Measurements from ENCODE around the gene SAXO1.

- TF ChIP-seq POLR2A (IDR thresholded peaks at IDR 0.05; ENCODE audit: low read length) (no peak), GATA1 (IDR thresholded peaks at IDR 0.05; ENCODE audit: low read depth, low read length) (no peak)
These were observed 4.1 kb downstream of the SAXO1 start for GRCh38 chr9:19028835-19029451.

Data from erythroblast (primary cell).